GM12864 (cell line): ENCODE results near the gene NALCN.

Source experiments
- DNase-seq: peaks from one replicate; pipeline ENCODE4 v3.0.0-alpha.2; 2011; ENCODE audit warnings: low read depth
- H3K4me3 ChIP-seq: 2 replicates; pipeline ENCODE4 v1.5.1; 2011; ENCODE audit warnings: mild to moderate bottlenecking, low read depth, low read length, control low read depth
- CTCF ChIP-seq: IDR thresholded peaks from 2 replicates; pipeline ENCODE4 v1.5.1; 2011; ENCODE audit warnings: low read depth, mild to moderate bottlenecking, moderate library complexity, low read length, control low read depth, inconsistent platforms; ENCODE audit errors: missing control alignments

Gene NALCN

GRCh38 chr13:101080616-101081015 lies 335.7 kb downstream of the NALCN start:
- no peak for TF ChIP-seq CTCF
- DNase-seq: no peak
- no peak overlapping the region for H3K4me3 ChIP-seq

- DNase-seq: no peak
- no peak for TF ChIP-seq CTCF
- no peak overlapping the region for H3K4me3 ChIP-seq
Measured at GRCh38 chr13:101065329-101065728, 351.0 kb downstream of the NALCN start.

- DNase-seq: no peak
- H3K4me3 ChIP-seq: no peak overlapping the region
- no peak for TF ChIP-seq CTCF
Measured at GRCh38 chr13:101059793-101060192, 356.5 kb downstream of the NALCN start.

GRCh38 chr13:101058841-101059240 lies 357.5 kb downstream of the NALCN start:
- TF ChIP-seq CTCF: no peak
- no peak for DNase-seq
- H3K4me3 ChIP-seq: no peak overlapping the region

- TF ChIP-seq CTCF: no peak
- no peak for DNase-seq
- no peak overlapping the region for H3K4me3 ChIP-seq
Measured at GRCh38 chr13:101053301-101054093, 362.8 kb downstream of the NALCN start.

- TF ChIP-seq CTCF: no peak
- DNase-seq: no peak
Measured at GRCh38 chr13:101049166-101049850, 367.0 kb downstream of the NALCN start.

GRCh38 chr13:101036546-101036945 lies 379.8 kb downstream of the NALCN start:
- DNase-seq: no peak
- no peak overlapping the region for H3K4me3 ChIP-seq
- no peak for TF ChIP-seq CTCF

More at GRCh38 chr13:101049166-101049850, 367.0 kb downstream of the NALCN start:
- H3K4me3 ChIP-seq: no peak overlapping the region
